Suprapubic skin (tissue), 4 donors: Measurements from ENCODE around the gene NKX3-2. TPM values are rescaled to one million over a fixed set of nuclear protein-coding genes. Genes with fewer than 3 reads are reported as not detected.

Source experiments
- DNase-seq, 2 donors: peaks; one replicate each; pipeline ENCODE4 v3.0.0-alpha.2; 2019; ENCODE audit warnings: low spot score in 2 of 2
- H3K27ac ChIP-seq: fragments of 200-600 bp; sonication (generic); one replicate; pipeline ENCODE4 v1.5.1; 2019
- H3K27me3 ChIP-seq: fragments of 200-600 bp; sonication (generic); one replicate; pipeline ENCODE4 v1.5.1; 2019
- H3K36me3 ChIP-seq: fragments of 200-600 bp; sonication (generic); one replicate; pipeline ENCODE4 v1.5.1; 2019
- H3K4me1 ChIP-seq: fragments of 200-600 bp; sonication (generic); one replicate; pipeline ENCODE4 v1.5.1; 2019
- H3K4me3 ChIP-seq: fragments of 200-600 bp; sonication (generic); one replicate; pipeline ENCODE4 v1.5.1; 2019; ENCODE audit warnings: mild to moderate bottlenecking
- H3K9me3 ChIP-seq: fragments of 200-600 bp; sonication (generic); one replicate; pipeline ENCODE4 v1.5.1; 2019
- EP300 ChIP-seq: sonication (generic); formaldehyde crosslinking; IDR thresholded peaks from one replicate; pipeline ENCODE4 v1.6.1; 2017; ENCODE audit warnings: antibody characterized with exemption
- POLR2A ChIP-seq, 2 donors: fragments of 450-650 bp; IDR thresholded peaks; one replicate each; pipeline ENCODE4 v1.6.1; 2017; ENCODE audit warnings: antibody characterized with exemption in 2 of 2, mild to moderate bottlenecking in 2 of 2, moderate library complexity in 2 of 2
- POLR2AphosphoS5 ChIP-seq, 3 donors: sonication (generic); formaldehyde crosslinking; IDR thresholded peaks; one replicate each; pipeline ENCODE4 v1.6.1; 2017; ENCODE audit warnings: antibody characterized with exemption in 3 of 3
- WGBS: methylation state at CpG from one replicate; pipeline ENCODE4 v1.1.5; 2018; 5-methylcytosine and 5-hydroxymethylcytosine counted together
- total RNA-seq, 4 donors: library from RNA; depleted of rRNA; stranded (reverse); fragments of >200 nt; gene quantifications; one replicate each; pipeline ENCODE4 v1.1.0, GENCODE V29; 2016
- TF ChIP-seq, protein P1 (sequence below), 2 donors: fragments of 200-600 bp in 1 of 2; fragments of 450-650 bp in 1 of 2; sonication (generic) in 1 of 2; IDR thresholded peaks; one replicate each; pipeline ENCODE4 v1.5.1; 2016 to 2019; ENCODE audit warnings: antibody characterized with exemption in 2 of 2, mild to moderate bottlenecking in 1 of 2, moderate library complexity in 1 of 2

The NKX3-2 gene
- total RNA-seq, 4 donors from 2014 or later: 0.24 to 0.26 TPM; not detected in 2

DNA sequence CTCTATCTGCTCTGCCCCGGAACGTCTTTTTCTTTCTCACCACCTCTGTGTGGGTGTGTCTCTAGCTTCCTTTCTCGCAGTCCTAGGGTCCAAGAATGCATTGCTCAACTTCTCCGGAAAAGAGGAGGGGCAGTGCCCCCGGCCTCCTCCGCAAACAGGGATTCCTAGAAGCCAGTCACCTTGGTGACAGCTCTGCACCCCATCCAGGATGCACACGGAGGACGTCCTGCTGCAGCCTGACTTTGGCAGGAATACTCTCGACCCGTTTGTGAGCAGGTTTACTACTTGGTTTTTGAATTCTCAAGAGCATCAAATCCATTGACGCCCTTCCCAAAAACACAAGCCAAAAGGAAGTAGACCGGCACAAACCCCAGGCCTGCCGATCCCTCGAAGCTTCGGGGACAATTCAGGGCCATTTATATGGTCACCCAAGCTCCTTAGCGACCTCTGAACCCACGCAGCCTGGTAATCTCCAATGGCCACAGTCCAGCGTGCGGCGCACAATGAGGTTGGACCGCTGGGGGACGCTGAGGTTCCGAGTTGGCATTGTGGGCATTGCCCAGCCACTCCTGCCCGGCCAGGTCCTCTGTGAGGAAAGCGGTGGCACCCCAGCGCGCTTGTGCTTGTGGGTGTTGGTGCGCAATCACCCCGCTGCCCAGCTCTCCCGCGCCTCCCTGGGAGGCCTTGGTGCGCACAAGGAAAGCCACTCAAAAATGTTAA lies 9.8 kb downstream of the NKX3-2 start:
- Histone ChIP-seq H3K9me3 (no peaks in the 10 kb centered on the region), H3K4me1 (peaks cover 17% of the 10 kb centered on the region), H3K4me3 (no peak overlapping the region), H3K27me3 (peaks cover 100% of the 10 kb centered on the region), H3K27ac (no peak overlapping the region), H3K36me3 (no peaks in the 10 kb centered on the region)
- no peak for TF ChIP-seq POLR2A (IDR thresholded peaks at IDR 0.05)
- TF ChIP-seq, protein P1, sequence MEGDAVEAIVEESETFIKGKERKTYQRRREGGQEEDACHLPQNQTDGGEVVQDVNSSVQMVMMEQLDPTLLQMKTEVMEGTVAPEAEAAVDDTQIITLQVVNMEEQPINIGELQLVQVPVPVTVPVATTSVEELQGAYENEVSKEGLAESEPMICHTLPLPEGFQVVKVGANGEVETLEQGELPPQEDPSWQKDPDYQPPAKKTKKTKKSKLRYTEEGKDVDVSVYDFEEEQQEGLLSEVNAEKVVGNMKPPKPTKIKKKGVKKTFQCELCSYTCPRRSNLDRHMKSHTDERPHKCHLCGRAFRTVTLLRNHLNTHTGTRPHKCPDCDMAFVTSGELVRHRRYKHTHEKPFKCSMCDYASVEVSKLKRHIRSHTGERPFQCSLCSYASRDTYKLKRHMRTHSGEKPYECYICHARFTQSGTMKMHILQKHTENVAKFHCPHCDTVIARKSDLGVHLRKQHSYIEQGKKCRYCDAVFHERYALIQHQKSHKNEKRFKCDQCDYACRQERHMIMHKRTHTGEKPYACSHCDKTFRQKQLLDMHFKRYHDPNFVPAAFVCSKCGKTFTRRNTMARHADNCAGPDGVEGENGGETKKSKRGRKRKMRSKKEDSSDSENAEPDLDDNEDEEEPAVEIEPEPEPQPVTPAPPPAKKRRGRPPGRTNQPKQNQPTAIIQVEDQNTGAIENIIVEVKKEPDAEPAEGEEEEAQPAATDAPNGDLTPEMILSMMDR (IDR thresholded peaks at IDR 0.05): no peak
- no peak for TF ChIP-seq POLR2AphosphoS5 (IDR thresholded peaks at IDR 0.05)
- TF ChIP-seq EP300: no peak
- WGBS: 4% methylated on average over 20 of the region's 32 CpGs
- no peak for DNase-seq

DNA sequence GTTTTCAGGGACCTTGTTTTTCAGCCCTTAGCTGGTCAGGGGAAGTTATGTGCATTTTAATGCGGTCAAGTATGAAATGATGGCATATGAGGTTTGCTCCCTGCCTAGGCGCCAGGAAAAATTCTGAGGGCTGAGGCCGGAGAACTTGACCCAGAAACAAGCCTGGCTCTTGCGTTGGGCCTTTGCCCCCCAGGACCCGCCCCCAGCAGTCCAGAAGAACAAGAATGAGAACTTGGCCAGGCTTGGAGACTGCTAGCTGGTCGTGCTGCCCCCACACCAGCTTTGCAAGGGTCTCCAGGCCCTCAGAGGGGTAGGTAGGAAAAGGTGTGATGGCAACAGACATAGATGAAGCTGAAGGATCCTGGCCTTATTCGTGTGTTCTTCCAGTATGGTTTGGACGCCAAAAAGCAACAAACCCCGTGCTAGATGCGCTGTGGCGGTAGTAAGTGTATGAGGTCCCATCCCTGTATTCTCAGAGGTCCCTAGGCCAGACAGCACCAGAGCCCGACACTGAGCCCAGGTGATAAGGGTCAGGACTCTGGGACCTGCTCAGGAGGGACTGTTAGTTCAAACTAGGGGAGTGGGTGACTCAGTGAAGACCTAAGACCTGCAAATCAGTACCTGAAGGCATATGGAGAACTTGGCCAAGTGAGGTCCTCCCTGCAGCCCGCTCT lies 10.5 kb downstream of the NKX3-2 start:
- no peak overlapping the region for H3K4me3 ChIP-seq
- H3K27ac ChIP-seq: no peak overlapping the region
- peaks cover 14% of the 10 kb centered on the region for H3K4me1 ChIP-seq
- peaks cover 100% of the 10 kb centered on the region for H3K27me3 ChIP-seq
- H3K9me3 ChIP-seq: no peaks in the 10 kb centered on the region
- 13% methylated on average over 13 of the region's 13 CpGs for WGBS
- no peak for DNase-seq
- TF ChIP-seq POLR2A (IDR thresholded peaks at IDR 0.05): no peak
- no peak for TF ChIP-seq POLR2AphosphoS5 (IDR thresholded peaks at IDR 0.05)
- TF ChIP-seq EP300: no peak
- TF ChIP-seq, protein P1 (IDR thresholded peaks at IDR 0.05): no peak
- H3K36me3 ChIP-seq: no peaks in the 10 kb centered on the region

DNA sequence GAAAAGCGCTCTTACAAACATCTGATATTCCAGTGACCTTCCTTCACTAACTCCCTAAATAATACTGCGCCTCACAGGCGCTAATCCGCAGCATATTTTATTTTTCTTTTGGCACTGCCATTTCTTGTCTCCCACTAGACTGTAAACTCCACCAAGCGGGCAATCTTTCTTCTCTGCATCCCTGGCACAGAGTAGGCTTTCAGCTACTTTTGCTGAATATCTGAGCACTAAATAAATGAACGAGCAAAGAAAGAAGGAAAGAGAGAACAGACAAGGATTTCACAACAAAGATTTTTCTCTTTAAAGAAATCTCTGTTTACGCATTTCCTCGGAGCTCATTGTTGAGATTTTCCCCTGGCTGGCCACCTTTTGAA lies 12.7 kb downstream of the NKX3-2 start:
- Histone ChIP-seq H3K4me1 (peaks cover 25% of the 10 kb centered on the region), H3K27ac (no peak overlapping the region), H3K27me3 (peaks cover 100% of the 10 kb centered on the region), H3K9me3 (no peaks in the 10 kb centered on the region), H3K36me3 (no peaks in the 10 kb centered on the region), H3K4me3 (no peak overlapping the region)
- WGBS: 34% methylated on average over 8 of the region's 8 CpGs
- TF ChIP-seq EP300: no peak
- DNase-seq: no peak

GRCh38 chr4:13530823-13531624 lies 13.3 kb downstream of the NKX3-2 start:
- no peak overlapping the region for H3K27ac ChIP-seq
- DNase-seq: no peak
- H3K4me3 ChIP-seq: no peak overlapping the region
- no peaks in the 10 kb centered on the region for H3K9me3 ChIP-seq
- peaks cover 23% of the 10 kb centered on the region for H3K4me1 ChIP-seq
- TF ChIP-seq POLR2AphosphoS5 (IDR thresholded peaks at IDR 0.05) (no peak), EP300 (no peak), POLR2A (IDR thresholded peaks at IDR 0.05) (no peak)
- TF ChIP-seq, protein P1 (IDR thresholded peaks at IDR 0.05): no peak
- 7% methylated on average over 35 of the region's 35 CpGs for WGBS
- H3K36me3 ChIP-seq: no peaks in the 10 kb centered on the region
- H3K27me3 ChIP-seq: peaks cover 100% of the 10 kb centered on the region

DNA sequence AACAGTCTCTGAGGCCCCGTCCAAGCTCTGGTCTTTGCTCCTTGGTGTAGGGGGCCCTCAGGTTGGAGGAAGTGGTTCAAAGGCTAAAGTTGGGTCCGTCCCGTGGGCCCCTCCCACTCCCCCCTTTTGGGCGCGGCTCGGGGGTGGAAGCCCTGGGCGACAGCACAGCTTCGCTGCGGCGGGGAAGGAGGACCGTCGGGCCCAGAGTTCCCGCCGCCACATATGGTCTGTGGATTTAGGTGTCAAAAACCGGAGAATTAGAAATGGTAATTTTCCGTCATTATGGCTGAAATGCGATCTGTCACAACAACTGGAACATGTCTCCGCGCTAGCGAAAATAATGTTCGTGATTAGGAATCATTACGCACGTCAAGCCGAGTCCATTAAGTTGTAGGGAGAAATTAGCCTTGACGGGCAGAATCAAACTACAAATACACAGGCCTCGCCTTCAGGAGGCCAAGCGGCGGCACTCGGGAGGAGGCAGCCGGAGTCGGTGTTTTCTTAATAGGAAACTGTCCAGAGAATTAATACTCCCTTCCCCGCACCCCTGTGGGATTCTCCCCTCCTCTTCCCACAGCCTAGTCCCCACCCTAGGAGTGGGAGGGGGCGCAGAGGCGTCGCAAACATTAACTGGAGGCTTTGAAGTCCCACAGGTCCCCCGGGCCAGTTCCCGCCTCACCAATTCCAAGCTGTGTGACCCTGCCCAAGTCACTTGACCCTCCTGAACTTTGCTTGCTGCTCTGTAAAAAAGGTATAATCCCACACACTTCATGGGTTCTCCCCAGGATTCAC lies 15.0 kb downstream of the NKX3-2 start:
- 10% methylated on average over 18 of the region's 37 CpGs for WGBS
- Histone ChIP-seq H3K4me3 (no peak overlapping the region), H3K27me3 (peaks cover 100% of the 10 kb centered on the region), H3K4me1 (peaks cover 20% of the 10 kb centered on the region), H3K9me3 (no peaks in the 10 kb centered on the region), H3K27ac (no peak overlapping the region), H3K36me3 (no peaks in the 10 kb centered on the region)
- no peak for DNase-seq
- TF ChIP-seq EP300 (no peak), POLR2AphosphoS5 (IDR thresholded peaks at IDR 0.05) (no peak), POLR2A (IDR thresholded peaks at IDR 0.05) (no peak)
- TF ChIP-seq, protein P1 (IDR thresholded peaks at IDR 0.05): no peak
